ENCODE results near the gene WDR62.
"Not testable (repeated sequence)": the region's sequence is repeated elsewhere in the genome, so short reads cannot be mapped to it uniquely, and the experiment has no call there.

Gene WDR62

GRCh38 chr19:36040495-36040894, 14.2 kb upstream of the WDR62 start:
- no peak for DNase-seq

GRCh38 chr19:36041092-36041491, 13.6 kb upstream of the WDR62 start:
- DNase-seq, result not testable (repeated sequence)

- DNase-seq, result no peak
Measured at GRCh38 chr19:36041831-36042230, 12.9 kb upstream of the WDR62 start.

DNA sequence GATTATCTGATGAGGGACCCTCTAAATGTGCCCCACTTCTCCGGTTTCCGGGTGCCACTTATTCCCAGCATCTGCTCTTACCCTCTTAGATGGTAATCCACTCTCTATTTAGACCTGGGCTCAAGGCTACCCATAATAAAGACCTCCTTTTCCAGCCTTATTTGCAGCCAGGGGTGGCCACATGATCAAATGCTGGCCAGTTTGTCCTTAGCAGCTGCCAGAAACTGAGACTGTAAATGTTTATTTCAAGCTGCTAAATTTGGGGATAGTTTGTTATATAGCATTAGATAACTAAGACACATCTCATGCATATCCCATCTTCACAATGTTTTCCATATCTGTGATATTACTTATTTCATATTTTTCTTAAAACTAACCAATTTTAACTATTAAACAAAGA, 10.7 kb upstream of the WDR62 start:
- no peak for DNase-seq

- DNase-seq, result no peak
Measured at GRCh38 chr19:36046443-36047050, 8.2 kb upstream of the WDR62 start.

DNA sequence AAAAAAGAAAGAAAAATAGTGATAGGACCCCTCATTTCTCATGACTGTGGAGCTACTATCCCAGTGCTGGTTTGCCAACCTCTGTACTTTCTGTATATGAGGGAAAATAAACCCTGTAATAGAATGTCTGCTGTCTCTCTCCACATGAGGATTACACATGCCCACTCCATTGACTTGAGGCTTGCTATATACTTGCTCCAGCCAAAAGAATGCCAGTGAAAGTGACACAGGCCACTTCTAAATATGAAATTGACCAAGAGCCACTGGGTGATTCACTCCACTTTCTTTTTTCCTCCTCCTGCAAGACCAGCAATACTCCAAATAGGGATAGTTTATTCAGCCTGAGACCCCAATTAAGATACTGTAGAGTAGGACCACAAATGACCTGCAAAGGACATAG, 6.9 kb upstream of the WDR62 start:
- no peak for DNase-seq

GRCh38 chr19:36049080-36049698, 5.5 kb upstream of the WDR62 start:
- DNase-seq, result no peak

- no peak for DNase-seq
Measured at GRCh38 chr19:36051236-36051635, 3.5 kb upstream of the WDR62 start.

GRCh38 chr19:36051637-36052036, 3.1 kb upstream of the WDR62 start:
- no peak for DNase-seq

- peak; percentile 100 for DNase-seq
Measured at GRCh38 chr19:36054119-36054732, 471 bp upstream of the WDR62 start, which contains the start of gene THAP8. Gene THAP8, minus strand, starts transcription at chr19:36054285. Its CDS starts 68 bp downstream, at chr19:36054217.

DNA sequence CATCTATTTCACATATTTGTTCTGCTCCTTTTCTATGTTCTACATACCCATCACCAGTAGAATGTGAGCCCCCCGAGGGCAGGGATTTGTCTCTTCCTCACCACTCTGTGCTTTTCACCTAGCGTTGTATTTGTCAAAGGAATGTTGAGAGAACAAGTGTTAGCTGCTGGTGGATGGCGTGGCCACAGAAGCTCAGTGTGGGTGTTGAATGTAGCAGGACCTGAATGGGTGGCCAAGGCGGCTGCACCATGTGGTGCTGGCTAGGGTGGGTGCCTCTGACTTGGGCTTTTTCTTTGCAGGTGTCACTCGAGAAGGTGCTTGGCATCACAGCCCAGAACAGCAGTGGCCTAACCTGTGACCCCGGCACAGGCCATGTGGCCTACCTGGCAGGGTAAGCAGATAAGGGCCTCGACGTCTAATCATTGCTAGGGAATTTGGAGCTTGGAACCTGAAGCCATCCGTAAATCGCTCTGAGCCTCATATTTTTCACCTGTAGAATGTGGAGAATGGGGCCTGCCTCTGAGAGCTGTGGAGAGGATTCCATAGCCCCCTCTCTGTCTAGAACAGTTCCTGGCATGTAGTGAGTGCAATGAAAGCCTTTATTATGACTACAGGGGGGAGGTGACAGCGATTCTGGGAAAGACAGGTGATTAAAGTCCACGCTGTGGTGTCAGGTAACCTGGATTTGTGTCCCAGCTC, 3.9 kb downstream of the WDR62 start:
- DNase-seq, result no peak

- no peak for DNase-seq
Measured at GRCh38 chr19:36059180-36059910, 4.6 kb downstream of the WDR62 start.

DNA sequence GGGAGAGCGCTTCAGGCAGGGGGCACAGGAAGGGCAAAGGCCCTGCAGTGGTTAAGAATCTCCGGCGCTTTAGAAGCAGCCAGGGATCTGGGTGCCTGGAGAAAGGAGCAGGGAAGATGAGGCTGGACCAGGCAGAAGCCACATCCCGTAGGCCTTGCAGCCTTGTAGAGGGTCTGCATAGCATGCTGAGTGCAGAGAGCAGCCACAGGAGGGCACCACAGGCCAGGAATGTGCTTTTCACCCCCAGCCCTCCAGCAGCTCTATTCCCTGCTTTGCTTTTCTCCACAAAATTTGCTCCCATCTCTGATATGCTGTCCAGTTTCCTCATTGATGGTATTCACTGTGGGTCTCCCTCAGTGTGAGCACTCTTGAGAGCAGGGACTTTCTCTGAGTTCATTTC, 5.7 kb downstream of the WDR62 start:
- DNase-seq, result peak; percentile 53

GRCh38 chr19:36061367-36061766, 6.7 kb downstream of the WDR62 start:
- DNase-seq, result no peak

DNA sequence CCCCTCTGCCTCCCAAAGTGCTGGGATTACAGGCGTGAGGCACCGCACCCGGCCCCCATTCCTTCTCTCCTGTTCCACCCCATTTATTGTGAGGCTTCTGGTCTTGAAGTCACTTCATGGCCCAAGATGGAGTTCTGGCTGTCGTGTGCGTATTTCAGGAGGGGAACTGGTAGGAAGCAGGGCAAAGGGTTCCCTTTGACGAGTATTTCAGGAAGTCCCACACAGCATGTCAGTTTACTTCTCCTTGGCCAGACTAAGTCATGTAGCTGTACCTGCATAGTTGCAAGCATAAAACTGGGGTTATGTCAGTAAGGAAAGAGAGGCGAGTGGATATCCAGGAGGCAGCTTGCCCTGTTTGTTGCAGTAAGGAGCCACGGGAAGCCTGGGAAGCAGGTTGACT, 10.1 kb downstream of the WDR62 start:
- no peak for DNase-seq

DNA sequence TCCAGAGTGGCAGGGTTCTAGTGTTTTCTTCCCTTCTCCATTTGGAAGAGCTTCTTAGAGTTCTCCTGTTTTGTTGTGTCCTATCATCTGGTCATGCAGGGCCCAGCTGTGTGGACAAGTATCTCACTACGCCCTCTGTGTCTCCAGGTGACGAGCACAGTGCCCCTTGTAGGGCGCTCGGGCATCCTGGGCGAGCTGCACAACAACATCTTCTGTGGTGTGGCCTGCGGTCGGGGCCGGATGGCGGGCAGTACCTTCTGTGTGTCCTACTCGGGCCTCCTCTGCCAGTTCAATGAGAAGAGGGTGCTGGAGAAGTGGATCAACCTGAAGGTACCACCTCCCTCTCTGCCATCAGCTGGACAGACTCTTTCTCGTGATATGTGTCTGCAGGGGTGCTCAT, 13.0 kb downstream of the WDR62 start:
- no peak for DNase-seq

DNA sequence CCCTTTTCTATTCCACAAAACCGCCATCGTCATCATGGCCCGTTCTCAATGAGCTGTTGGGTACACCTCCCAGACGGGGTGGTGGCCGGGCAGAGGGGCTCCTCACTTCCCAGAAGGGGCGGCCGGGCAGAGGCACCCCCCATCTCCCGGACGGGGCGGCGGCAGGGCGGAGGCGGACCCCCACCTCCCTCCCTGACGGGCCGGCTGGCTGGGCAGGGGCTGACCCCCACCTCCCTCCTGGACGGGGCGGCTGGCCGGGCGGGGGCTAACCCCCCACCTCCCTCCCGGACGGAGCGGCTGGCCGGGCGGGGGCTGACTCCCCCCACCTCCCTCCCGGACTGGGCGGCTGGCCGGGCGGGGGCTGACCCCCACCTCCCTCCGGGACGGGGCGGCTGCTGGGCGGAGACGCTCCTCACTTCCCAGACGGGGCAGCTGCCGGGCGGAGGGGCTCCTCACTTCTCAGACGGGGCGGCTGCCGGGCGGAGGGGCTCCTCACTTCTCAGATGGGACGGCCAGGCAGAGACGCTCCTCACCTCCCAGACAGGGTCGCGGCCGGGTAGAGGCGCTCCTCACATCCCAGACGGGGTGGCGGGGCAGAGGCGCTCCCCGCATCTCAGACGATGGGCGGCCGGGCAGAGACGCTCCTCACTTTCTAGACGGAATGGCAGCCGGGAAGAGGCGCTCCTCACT, 14.3 kb downstream of the WDR62 start:
- not testable (repeated sequence) for DNase-seq

GRCh38 chr19:36072081-36072480, 17.4 kb downstream of the WDR62 start:
- no peak for DNase-seq

- no peak for DNase-seq
Measured at GRCh38 chr19:36073121-36073876, 18.6 kb downstream of the WDR62 start.

DNA sequence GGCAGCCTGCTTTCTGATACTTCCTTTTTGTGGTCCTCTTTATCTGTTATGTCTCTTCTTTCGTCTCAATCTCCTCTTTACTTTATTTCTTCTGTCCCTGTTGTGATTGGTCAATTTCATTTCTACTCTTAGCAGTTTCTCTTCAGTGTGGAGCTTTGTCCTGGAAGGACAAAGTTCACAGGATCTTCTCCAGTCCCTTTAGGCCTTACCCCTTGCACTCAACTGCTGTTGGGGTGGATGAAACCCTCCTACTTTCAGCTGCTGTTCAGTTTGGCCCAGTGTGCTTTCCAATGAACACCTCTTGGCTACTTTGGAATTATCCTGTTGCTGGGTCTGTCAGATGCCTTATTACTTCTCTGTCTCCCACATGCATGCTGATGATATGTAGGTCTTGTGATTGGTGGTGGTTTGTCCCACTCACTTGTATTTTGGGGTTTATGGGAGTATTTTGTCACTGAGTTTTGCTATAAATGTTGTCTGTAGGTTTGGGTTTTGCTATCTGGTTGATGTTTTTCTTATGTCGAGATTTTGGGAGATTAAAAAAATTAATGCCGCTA, 24.8 kb downstream of the WDR62 start:
- no peak for DNase-seq

- no peak for DNase-seq
Measured at GRCh38 chr19:36081385-36081784, 26.7 kb downstream of the WDR62 start.

Measured in hematopoietic multipotent progenitor cell treated with erythropoietin and hydrocortisone succinate and interleukin-3 and kit ligand, for 6 days (in vitro differentiated cells).